ENCODE measurements around the gene NOVA1.

GRCh38 chr14:26577711-26578110 lies 20.1 kb downstream of the NOVA1 start:
- TF ChIP-seq CTCF (IDR thresholded peaks at IDR 0.05) (no peak), POLR2AphosphoS5 (IDR thresholded peaks at IDR 0.05; ENCODE audit: insufficient read depth in 1 of 2, low read depth in 1 of 2) (no peak)

All from vagina (tissue), 2 donors.